Fibroblast of pulmonary artery (primary cell): Measurements from ENCODE around the gene CDC25A.
A peak's percentile ranks its signal among the peaks of the same experiment; 100 is the strongest.

Experiments
- DNase-seq: peaks from one replicate; pipeline ENCODE4 v3.0.0-alpha.2; 2010; ENCODE audit warnings: low read depth
- H3K4me3 ChIP-seq: replicated peaks from 2 replicates; pipeline ENCODE4 v1.5.1; 2011; ENCODE audit warnings: low read depth, mild to moderate bottlenecking, control low read depth, low read length, moderate library complexity
- TF ChIP-seq, protein P1 (sequence below): IDR thresholded peaks from 2 replicates; pipeline ENCODE4 v1.5.1; 2011; ENCODE audit warnings: mild to moderate bottlenecking, control low read depth, low read length, inconsistent platforms; ENCODE audit errors: missing control alignments

CDC25A gene

DNA sequence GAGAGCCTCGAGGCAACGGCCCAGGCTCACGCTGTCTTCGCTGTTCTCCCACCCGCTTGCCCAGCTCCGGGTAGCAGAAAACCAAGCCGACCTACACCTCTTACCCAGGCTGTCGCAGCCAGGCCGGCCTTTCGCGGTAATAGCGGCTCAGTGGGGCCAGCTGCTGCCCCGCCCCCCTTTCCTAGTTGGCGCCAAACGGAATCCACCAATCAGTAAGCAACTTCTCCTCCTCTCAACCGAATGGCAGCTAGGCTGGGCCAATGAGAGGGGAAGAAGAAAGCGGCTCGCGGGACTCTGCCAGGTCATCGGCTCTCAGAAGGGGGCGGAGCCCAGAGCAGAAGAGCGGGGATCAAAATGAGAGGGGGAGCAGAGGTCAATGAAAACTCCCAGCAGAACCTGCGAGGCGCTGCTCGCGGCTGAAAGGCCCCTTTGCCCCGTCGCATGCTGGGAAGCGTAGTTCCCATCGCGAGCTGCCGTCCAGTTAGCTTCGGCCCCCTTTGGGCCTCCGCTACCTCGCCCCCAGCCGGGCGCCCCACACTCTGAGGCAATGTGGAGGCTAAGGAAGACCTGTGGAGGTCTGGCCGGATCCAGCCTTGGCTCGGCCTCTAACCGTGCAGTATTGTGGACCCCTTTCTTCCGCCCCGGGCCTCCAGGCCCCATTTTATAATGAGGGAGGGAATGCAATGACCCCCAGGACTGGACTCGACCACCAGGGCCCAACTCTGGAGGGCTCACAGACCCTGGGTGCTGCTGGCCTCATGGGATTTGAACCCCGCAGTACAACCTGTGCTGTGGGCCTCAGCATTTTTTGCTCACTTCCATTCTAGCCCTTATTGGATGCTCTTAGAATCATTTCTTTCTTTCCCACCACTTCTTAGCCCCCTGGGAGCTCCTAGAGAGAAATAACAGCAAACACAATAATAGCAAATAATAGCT is at the start of gene CDC25A:
Gene CDC25A (minus strand): TSS at position 152 of the 936 bp plus-strand sequence. CDS start 470 bp downstream, outside the sequence.
- TF ChIP-seq, protein P1, sequence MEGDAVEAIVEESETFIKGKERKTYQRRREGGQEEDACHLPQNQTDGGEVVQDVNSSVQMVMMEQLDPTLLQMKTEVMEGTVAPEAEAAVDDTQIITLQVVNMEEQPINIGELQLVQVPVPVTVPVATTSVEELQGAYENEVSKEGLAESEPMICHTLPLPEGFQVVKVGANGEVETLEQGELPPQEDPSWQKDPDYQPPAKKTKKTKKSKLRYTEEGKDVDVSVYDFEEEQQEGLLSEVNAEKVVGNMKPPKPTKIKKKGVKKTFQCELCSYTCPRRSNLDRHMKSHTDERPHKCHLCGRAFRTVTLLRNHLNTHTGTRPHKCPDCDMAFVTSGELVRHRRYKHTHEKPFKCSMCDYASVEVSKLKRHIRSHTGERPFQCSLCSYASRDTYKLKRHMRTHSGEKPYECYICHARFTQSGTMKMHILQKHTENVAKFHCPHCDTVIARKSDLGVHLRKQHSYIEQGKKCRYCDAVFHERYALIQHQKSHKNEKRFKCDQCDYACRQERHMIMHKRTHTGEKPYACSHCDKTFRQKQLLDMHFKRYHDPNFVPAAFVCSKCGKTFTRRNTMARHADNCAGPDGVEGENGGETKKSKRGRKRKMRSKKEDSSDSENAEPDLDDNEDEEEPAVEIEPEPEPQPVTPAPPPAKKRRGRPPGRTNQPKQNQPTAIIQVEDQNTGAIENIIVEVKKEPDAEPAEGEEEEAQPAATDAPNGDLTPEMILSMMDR, result no peak
- peak; percentile 99 for DNase-seq
- H3K4me3 ChIP-seq, result peak within 1 kb of the TSS; percentile 79

DNA sequence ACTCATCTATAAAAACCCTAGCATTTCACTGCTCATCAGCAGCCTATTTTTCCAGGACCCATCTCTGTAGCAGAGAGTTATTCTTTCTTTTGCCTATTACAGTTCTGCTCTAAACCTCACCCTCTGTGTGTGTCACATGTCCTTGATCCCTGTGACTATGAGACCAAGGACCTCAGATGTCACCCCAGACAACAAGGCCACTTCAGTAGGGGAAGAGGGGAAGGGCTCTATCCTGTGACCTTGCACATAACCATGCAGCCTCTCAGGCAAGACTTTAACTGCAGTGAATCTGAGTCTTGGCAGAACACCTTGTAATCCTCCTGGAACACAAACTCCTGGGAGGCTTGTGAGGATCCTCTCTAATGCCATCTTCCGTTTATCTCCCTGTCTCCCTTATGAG is 48.3 kb upstream of the CDC25A start:
- TF ChIP-seq, protein P1, result no peak
- no peak for DNase-seq
- no peak overlapping the region for H3K4me3 ChIP-seq

DNA sequence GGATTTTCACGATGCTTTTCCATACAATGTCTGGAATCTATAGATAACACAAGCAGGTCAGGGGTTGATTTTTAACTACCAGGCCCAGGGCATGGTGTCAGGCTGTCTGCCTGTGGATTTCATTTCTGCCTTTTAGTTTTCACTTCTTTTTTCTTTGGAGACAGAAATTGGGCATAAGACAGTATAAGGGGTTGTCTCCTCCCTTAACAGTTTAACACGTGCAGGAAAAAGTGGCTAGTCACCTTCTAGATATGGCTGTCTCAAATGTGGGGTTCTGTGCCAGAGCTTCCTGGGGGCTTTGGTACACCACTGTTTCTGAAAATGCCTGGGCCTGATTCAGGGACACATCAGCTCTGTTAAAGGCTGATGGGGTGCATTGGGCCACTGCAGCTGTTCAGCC is 45.3 kb upstream of the CDC25A start:
- DNase-seq, result no peak
- no peak overlapping the region for H3K4me3 ChIP-seq
- TF ChIP-seq, protein P1, result no peak

- DNase-seq, result peak; percentile 68
- no peak overlapping the region for H3K4me3 ChIP-seq
Observed at GRCh38 chr3:48232734-48233133, 44.5 kb upstream of the CDC25A start.

GRCh38 chr3:48232232-48232631 is 44.0 kb upstream of the CDC25A start:
- TF ChIP-seq, protein P1, result no peak
- DNase-seq, result peak; percentile 25
- H3K4me3 ChIP-seq, result no peak overlapping the region

More at GRCh38 chr3:48232734-48233133, 44.5 kb upstream of the CDC25A start:
- TF ChIP-seq, protein P1, result peak; percentile 66

DNA sequence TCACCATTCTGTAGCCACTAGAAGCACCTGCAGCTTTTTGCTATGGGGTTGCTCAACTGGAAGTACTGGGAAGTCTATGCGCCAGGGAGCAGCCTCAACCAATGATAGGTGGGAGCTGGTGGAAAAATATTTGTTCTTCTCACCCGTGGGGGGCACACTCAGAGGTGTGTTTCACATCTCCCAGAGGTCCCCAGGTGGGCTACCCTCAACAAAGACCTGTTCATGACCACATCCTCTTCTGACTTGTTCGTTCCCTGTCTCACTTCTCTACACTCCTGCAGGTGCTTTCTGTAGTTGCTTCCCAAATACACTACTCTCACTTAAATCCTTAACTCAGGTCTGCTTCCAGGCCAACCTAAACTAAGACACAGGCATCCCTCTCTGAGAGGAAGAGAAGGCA is 38.7 kb upstream of the CDC25A start:
- TF ChIP-seq, protein P1, result no peak
- no peak overlapping the region for H3K4me3 ChIP-seq
- no peak for DNase-seq
